A673 (cell line): ENCODE results near the gene KANSL1. TPM values are rescaled to one million over a fixed set of nuclear protein-coding genes. Genes with fewer than 3 reads are reported as not detected.

Source experiments
- BruUV-seq: library from RNA; stranded (reverse); fragments of 400-500 nt; replicated peaks from 2 replicates; lab custom pipeline; 2021; lab: Mats Ljungman, UMichigan
- CTCF ChIA-PET: fragments of 300-600 bp; sonication (Branson Sonifier 250); formaldehyde crosslinking; loops from one replicate; lab custom pipeline; 2022; ENCODE audit warnings: antibody characterized with exemption; lab: Charles Lee
- POLR2A ChIA-PET: fragments of 300-600 bp; sonication (Branson Sonifier 250); formaldehyde crosslinking; loops from one replicate; lab custom pipeline; 2022; ENCODE audit warnings: antibody characterized with exemption; ENCODE audit not compliant: low non-redundant PET; lab: Charles Lee
- DNase-seq: peaks from one replicate; pipeline ENCODE4 v3.0.0-alpha.2; 2015; ENCODE audit warnings: low spot score
- H3K27ac ChIP-seq: fragments of 200-600 bp; sonication (generic); 2 replicates; pipeline ENCODE4 v1.5.1; 2016; ENCODE audit warnings: mixed run types, low read depth, mild to moderate bottlenecking, mixed read lengths, antibody characterized with exemption, low read length; ENCODE audit not compliant: poor library complexity, severe bottlenecking
- H3K27me3 ChIP-seq: fragments of 200-600 bp; sonication (generic); replicated peaks from 2 replicates; pipeline ENCODE4 v1.6.1; 2017; ENCODE audit warnings: mixed run types, low read depth, mild to moderate bottlenecking, mixed read lengths, antibody characterized with exemption, low read length; ENCODE audit not compliant: insufficient read depth, poor library complexity
- H3K36me3 ChIP-seq: fragments of 200-600 bp; sonication (generic); 2 replicates; pipeline ENCODE4 v1.6.1; 2016; ENCODE audit warnings: mixed run types, mild to moderate bottlenecking, mixed read lengths, antibody characterized with exemption, low read length; ENCODE audit not compliant: insufficient read depth, poor library complexity, severe bottlenecking
- H3K4me1 ChIP-seq: fragments of 200-600 bp; sonication (generic); 2 replicates; pipeline ENCODE4 v1.6.1; 2017; ENCODE audit warnings: mixed run types, mild to moderate bottlenecking, mixed read lengths, antibody characterized with exemption, low read length; ENCODE audit not compliant: insufficient read depth, poor library complexity, severe bottlenecking
- H3K4me3 ChIP-seq: fragments of 200-600 bp; sonication (generic); 2 replicates; pipeline ENCODE4 v1.5.1; 2016; ENCODE audit warnings: low read depth, mixed run types, mild to moderate bottlenecking, mixed read lengths, low read length; ENCODE audit not compliant: poor library complexity, severe bottlenecking
- H3K9me3 ChIP-seq: fragments of 200-600 bp; sonication (generic); 2 replicates; pipeline ENCODE4 v1.6.1; 2016; ENCODE audit warnings: mixed run types, low read depth, mild to moderate bottlenecking, mixed read lengths, antibody characterized with exemption, low read length; ENCODE audit not compliant: poor library complexity, severe bottlenecking
- EZH2 ChIP-seq: fragments of 200-600 bp; sonication (generic); IDR thresholded peaks from 2 replicates; pipeline ENCODE4 v1.6.1; 2017; ENCODE audit warnings: borderline replicate concordance, low read depth, mild to moderate bottlenecking, mixed read lengths, antibody characterized with exemption, low read length; ENCODE audit not compliant: poor library complexity, severe bottlenecking
- intact Hi-C: fragments of 100-400 bp; cut with micrococcal nuclease; formaldehyde crosslinking; loops from one replicate; pipeline ENCODE4 v1.10.0; 2022; ENCODE audit not compliant: unreplicated experiment
- total RNA-seq: library from RNA; stranded (reverse); gene quantifications from 2 replicates; pipeline ENCODE4 v1.2.3, GENCODE V29; 2021
- TF ChIP-seq, protein P1 (sequence below): fragments of 300-800, 200-600 bp; sonication (generic); conservative IDR thresholded peaks from 2 replicates; pipeline ENCODE4 v1.5.1; 2017; ENCODE audit warnings: low read depth, mild to moderate bottlenecking, antibody characterized with exemption, low read length, moderate library complexity, mixed read lengths

The KANSL1 gene
- total RNA-seq, 1 experiment from 2014 or later = 64.9 TPM

DNA sequence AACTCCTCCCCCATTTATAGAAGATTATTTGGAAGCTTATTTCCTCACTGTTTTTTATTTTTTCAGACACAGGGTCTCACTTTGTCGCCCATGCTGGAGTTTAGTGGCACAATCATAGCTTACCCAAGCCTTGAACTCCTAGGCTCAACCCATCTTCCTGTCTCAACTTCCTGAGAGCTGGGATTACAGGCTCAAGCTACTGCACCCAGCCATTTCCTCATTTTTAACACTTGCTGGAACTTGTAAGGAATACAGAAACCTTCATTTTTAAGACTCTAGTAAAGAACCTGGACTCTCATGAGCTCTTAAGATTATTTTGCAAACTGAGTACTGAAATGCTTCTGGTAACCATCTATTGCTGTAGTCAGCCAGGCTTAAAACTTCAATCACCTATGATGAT is 29.9 kb downstream of the KANSL1 start:
- DNase-seq = no peak
- Histone ChIP-seq H3K27me3 (no peaks in the 10 kb centered on the region), H3K9me3 (no peaks in the 10 kb centered on the region), H3K4me1 (peaks cover 46% of the 10 kb centered on the region), H3K36me3 (peaks cover 7% of the 10 kb centered on the region), H3K27ac (no peak overlapping the region), H3K4me3 (no peak overlapping the region)
- ChIA-PET CTCF (no interaction called here), POLR2A (no interaction called here)
- intact Hi-C loops = no loop called here
- no peak for TF ChIP-seq EZH2
- TF ChIP-seq, protein P1, sequence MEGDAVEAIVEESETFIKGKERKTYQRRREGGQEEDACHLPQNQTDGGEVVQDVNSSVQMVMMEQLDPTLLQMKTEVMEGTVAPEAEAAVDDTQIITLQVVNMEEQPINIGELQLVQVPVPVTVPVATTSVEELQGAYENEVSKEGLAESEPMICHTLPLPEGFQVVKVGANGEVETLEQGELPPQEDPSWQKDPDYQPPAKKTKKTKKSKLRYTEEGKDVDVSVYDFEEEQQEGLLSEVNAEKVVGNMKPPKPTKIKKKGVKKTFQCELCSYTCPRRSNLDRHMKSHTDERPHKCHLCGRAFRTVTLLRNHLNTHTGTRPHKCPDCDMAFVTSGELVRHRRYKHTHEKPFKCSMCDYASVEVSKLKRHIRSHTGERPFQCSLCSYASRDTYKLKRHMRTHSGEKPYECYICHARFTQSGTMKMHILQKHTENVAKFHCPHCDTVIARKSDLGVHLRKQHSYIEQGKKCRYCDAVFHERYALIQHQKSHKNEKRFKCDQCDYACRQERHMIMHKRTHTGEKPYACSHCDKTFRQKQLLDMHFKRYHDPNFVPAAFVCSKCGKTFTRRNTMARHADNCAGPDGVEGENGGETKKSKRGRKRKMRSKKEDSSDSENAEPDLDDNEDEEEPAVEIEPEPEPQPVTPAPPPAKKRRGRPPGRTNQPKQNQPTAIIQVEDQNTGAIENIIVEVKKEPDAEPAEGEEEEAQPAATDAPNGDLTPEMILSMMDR = no peak
- no TSS peak for BruUV-seq

DNA sequence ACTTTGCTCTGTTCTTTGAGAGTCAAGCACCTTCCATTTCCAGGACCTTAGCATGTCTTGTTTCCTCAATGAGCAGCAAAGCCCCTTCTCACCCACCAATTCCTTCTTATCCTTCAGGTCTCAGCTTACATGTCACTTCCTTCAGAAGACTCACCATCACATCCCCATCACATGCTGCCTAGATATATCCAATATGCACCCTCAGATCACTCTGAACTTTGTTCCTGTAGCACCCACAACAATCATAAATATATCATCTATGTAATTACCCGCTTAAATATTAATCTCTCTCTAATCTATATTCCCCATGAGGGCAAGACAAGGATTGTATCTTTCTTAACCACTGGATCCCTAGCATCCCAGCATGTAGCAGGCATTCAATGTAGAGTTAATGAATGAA is 30.4 kb downstream of the KANSL1 start:
- POLR2A ChIA-PET = no interaction called here

DNA sequence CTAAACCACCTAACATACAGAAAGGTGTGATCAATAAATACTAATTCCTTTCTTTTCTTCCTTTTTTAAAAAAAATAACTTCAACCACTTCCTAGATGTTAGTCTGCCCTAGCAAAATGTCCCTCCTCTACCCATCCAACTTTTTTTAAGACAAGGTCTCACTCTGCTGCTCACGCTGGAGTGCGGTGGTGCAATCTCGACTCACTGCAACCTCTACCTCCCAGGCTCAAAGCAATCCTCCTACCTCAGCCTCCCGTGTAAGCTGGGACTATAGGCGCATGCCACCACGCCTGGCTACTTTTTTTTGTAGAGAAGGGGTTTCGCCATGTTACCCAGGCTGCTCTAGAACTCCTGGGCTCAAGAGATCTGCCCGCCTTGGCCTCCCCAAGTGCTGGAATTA is 33.1 kb downstream of the KANSL1 start:
- TF ChIP-seq EZH2 = no peak
- TF ChIP-seq, protein P1 = no peak
- Histone ChIP-seq H3K27ac (no peak overlapping the region), H3K9me3 (no peaks in the 10 kb centered on the region), H3K36me3 (no peaks in the 10 kb centered on the region), H3K27me3 (no peaks in the 10 kb centered on the region), H3K4me1 (peaks cover 54% of the 10 kb centered on the region), H3K4me3 (no peak overlapping the region)
- no peak for DNase-seq
- intact Hi-C loops = no loop called here
- POLR2A ChIA-PET = no interaction called here
- BruUV-seq = no TSS peak
- CTCF ChIA-PET = no interaction called here

More for the DNA sequence above, 30.4 kb downstream of the KANSL1 start:
- no peak overlapping the region for H3K27ac ChIP-seq
- no peaks in the 10 kb centered on the region for H3K9me3 ChIP-seq
- CTCF ChIA-PET = interaction anchor here (0.6 kb wide), 1 partner anchor 125 kb away, joined by 8 read pairs; no protein-coding TSS in a partner anchor
- intact Hi-C loops = no loop called here
- DNase-seq = no peak
- H3K36me3 ChIP-seq = peaks cover 3% of the 10 kb centered on the region
- BruUV-seq = no TSS peak
- peaks cover 46% of the 10 kb centered on the region for H3K4me1 ChIP-seq
- TF ChIP-seq, protein P1 = no peak
- TF ChIP-seq EZH2 = no peak
- H3K27me3 ChIP-seq = no peaks in the 10 kb centered on the region
- no peak overlapping the region for H3K4me3 ChIP-seq
